Esophagus squamous epithelium (tissue), 4 donors: ENCODE results near the gene MAPRE2.
"Not testable (repeated sequence)": the region's sequence is repeated elsewhere in the genome, so short reads cannot be mapped to it uniquely, and the experiment has no call there.

Source experiments
- CTCF ChIP-seq, 6 experiments: fragments of 450-650 bp in 4 of 6; fragments of 200-600 bp in 2 of 6; sonication (generic) in 2 of 6; IDR thresholded peaks; one replicate each; pipeline ENCODE4 v1.5.1; 2016 to 2019; ENCODE audit warnings: antibody characterized with exemption in 6 of 6, mild to moderate bottlenecking in 4 of 6, moderate library complexity in 4 of 6
- POLR2A ChIP-seq, 4 donors: fragments of 450-650 bp; IDR thresholded peaks; one replicate each; pipeline ENCODE4 v1.6.1; 2017; ENCODE audit warnings: antibody characterized with exemption in 4 of 4, mild to moderate bottlenecking in 4 of 4, moderate library complexity in 3 of 4

- not testable (repeated sequence) for TF ChIP-seq POLR2A, CTCF (IDR thresholded peaks at IDR 0.05)
Observed at GRCh38 chr18:35150195-35150594, 109.0 kb downstream of the MAPRE2 start.
